Endothelial cell (in vitro differentiated cells): ENCODE data around the gene TAPBPL. TPM values are rescaled to one million over a fixed set of nuclear protein-coding genes. Genes with fewer than 3 reads are reported as not detected.
A peak's percentile ranks its signal among the peaks of the same experiment; 100 is the strongest.

Source experiments
- DNase-seq: peaks from one replicate; pipeline ENCODE4 v3.0.0; 2021; ENCODE audit warnings: low spot score
- H3K27ac Mint-ChIP-seq: one replicate; pipeline ENCODE4 v1.8.0; 2021; ENCODE audit warnings: mixed read lengths, inconsistent platforms; ENCODE audit not compliant: unreplicated experiment
- H3K27me3 Mint-ChIP-seq: one replicate; pipeline ENCODE4 v1.8.0; 2021; ENCODE audit warnings: mild to moderate bottlenecking, moderate library complexity, mixed read lengths, inconsistent platforms; ENCODE audit not compliant: unreplicated experiment
- H3K36me3 Mint-ChIP-seq: one replicate; pipeline ENCODE4 v1.8.0; 2021; ENCODE audit warnings: mild to moderate bottlenecking, low read depth, mixed read lengths, inconsistent platforms; ENCODE audit not compliant: unreplicated experiment
- H3K4me1 Mint-ChIP-seq: one replicate; pipeline ENCODE4 v1.8.0; 2021; ENCODE audit warnings: mild to moderate bottlenecking, mixed read lengths, inconsistent platforms; ENCODE audit not compliant: unreplicated experiment
- H3K4me3 Mint-ChIP-seq: one replicate; pipeline ENCODE4 v1.8.0; 2021; ENCODE audit warnings: mild to moderate bottlenecking, mixed read lengths, inconsistent platforms; ENCODE audit not compliant: unreplicated experiment
- H3K9me3 Mint-ChIP-seq: one replicate; pipeline ENCODE4 v1.8.0; 2021; ENCODE audit warnings: mixed read lengths, inconsistent platforms; ENCODE audit not compliant: unreplicated experiment
- total RNA-seq: library from RNA; stranded (reverse); fragmentation: NEBNext Ultra II Directional; extraction: Animal tissue kit (Norgen Biotek cat#: 25700); gene quantifications from one replicate; pipeline ENCODE4 v1.2.1, GENCODE V29; 2021; ENCODE audit not compliant: unreplicated experiment
- TF ChIP-seq, protein P1 (sequence below): fragments of 200-600 bp; sonication (generic); IDR thresholded peaks from one replicate; pipeline ENCODE4 v1.5.0; 2021; ENCODE audit warnings: antibody characterized with exemption; ENCODE audit not compliant: unreplicated experiment

Gene TAPBPL
- total RNA-seq, 1 donor from 2014 or later: 2.8 TPM

DNA sequence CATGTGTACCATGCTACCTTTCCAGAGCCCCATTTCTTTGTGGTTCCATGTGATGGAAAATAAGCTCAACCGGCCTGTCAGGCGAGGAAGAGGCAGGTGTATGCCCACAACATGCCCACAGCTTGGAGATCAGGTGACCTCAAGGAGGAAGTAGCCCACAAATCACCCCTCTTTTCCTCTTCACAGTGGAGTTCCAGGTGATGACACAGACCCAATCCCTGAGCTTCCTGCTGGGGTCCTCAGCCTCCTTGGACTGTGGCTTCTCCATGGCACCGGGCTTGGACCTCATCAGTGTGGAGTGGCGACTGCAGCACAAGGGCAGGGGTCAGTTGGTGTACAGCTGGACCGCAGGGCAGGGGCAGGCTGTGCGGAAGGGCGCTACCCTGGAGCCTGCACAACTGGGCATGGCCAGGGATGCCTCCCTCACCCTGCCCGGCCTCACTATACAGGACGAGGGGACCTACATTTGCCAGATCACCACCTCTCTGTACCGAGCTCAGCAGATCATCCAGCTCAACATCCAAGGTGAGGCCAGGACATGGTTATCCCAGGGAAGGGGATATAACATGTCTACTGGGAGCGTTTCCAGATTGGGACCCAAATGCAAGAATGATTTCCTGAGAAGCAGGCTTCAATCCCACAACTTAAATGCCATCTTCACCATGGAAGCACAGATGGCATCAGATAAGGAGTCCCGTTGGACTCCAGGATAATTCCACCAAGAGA is 5.5 kb downstream of the TAPBPL start:
- H3K27ac Mint-ChIP-seq: no peak overlapping the region
- peaks cover 39% of the 10 kb centered on the region for H3K4me1 Mint-ChIP-seq
- no peak for DNase-seq
- peaks cover 12% of the 10 kb centered on the region for H3K27me3 Mint-ChIP-seq
- TF ChIP-seq, protein P1, sequence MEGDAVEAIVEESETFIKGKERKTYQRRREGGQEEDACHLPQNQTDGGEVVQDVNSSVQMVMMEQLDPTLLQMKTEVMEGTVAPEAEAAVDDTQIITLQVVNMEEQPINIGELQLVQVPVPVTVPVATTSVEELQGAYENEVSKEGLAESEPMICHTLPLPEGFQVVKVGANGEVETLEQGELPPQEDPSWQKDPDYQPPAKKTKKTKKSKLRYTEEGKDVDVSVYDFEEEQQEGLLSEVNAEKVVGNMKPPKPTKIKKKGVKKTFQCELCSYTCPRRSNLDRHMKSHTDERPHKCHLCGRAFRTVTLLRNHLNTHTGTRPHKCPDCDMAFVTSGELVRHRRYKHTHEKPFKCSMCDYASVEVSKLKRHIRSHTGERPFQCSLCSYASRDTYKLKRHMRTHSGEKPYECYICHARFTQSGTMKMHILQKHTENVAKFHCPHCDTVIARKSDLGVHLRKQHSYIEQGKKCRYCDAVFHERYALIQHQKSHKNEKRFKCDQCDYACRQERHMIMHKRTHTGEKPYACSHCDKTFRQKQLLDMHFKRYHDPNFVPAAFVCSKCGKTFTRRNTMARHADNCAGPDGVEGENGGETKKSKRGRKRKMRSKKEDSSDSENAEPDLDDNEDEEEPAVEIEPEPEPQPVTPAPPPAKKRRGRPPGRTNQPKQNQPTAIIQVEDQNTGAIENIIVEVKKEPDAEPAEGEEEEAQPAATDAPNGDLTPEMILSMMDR: no peak
- peaks cover 21% of the 10 kb centered on the region for H3K36me3 Mint-ChIP-seq
- H3K9me3 Mint-ChIP-seq: no peaks in the 10 kb centered on the region
- no peak overlapping the region for H3K4me3 Mint-ChIP-seq

DNA sequence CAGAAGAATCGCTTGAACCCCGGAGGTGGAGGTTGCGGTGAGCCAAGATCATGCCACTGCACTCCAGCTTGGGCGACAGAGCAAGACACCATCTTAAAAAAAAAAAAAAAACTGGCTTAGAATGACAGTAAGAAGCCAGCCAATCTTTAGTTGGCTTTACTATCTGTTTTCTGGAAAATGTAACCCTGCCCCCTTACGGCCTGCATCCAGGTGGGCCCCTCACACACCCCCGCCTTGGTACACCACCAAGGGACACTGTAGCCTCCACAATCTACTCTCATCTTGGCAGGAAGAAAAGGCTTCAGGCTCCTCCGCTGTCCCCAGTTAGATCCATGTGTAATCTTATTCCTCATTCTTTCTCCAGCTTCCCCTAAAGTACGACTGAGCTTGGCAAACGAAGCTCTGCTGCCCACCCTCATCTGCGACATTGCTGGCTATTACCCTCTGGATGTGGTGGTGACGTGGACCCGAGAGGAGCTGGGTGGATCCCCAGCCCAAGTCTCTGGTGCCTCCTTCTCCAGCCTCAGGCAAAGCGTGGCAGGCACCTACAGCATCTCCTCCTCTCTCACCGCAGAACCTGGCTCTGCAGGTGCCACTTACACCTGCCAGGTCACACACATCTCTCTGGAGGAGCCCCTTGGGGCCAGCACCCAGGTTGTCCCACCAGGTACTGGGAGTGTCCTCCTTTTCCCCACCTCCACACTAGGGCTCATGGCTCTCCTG is 6.6 kb downstream of the TAPBPL start:
- H3K4me1 Mint-ChIP-seq: peaks cover 43% of the 10 kb centered on the region
- H3K27me3 Mint-ChIP-seq: peaks cover 12% of the 10 kb centered on the region
- H3K4me3 Mint-ChIP-seq: no peak overlapping the region
- no peaks in the 10 kb centered on the region for H3K9me3 Mint-ChIP-seq
- no peak overlapping the region for H3K27ac Mint-ChIP-seq
- peaks cover 22% of the 10 kb centered on the region for H3K36me3 Mint-ChIP-seq
- TF ChIP-seq, protein P1: no peak
- DNase-seq: no peak

DNA sequence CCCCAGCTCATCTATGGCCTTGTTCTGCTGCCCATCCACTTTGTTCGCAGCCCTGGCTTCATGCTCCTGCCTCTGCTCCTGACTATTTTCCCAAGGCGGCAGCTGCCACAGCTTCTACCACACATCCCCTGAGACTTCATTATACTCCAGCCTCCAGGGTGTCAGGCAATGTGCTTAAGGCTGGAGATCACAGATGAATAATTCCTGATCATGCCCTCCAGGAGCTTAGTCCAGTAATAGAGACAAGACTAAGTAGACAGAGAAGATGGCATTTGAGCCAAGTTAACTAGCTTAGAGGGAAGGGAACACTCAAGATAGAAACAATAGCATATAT is 7.1 kb downstream of the TAPBPL start:
- no peaks in the 10 kb centered on the region for H3K9me3 Mint-ChIP-seq
- no peak overlapping the region for H3K27ac Mint-ChIP-seq
- no peak overlapping the region for H3K4me3 Mint-ChIP-seq
- H3K4me1 Mint-ChIP-seq: peaks cover 43% of the 10 kb centered on the region
- H3K27me3 Mint-ChIP-seq: peaks cover 12% of the 10 kb centered on the region
- no peak for DNase-seq
- H3K36me3 Mint-ChIP-seq: peaks cover 22% of the 10 kb centered on the region
- TF ChIP-seq, protein P1: no peak

DNA sequence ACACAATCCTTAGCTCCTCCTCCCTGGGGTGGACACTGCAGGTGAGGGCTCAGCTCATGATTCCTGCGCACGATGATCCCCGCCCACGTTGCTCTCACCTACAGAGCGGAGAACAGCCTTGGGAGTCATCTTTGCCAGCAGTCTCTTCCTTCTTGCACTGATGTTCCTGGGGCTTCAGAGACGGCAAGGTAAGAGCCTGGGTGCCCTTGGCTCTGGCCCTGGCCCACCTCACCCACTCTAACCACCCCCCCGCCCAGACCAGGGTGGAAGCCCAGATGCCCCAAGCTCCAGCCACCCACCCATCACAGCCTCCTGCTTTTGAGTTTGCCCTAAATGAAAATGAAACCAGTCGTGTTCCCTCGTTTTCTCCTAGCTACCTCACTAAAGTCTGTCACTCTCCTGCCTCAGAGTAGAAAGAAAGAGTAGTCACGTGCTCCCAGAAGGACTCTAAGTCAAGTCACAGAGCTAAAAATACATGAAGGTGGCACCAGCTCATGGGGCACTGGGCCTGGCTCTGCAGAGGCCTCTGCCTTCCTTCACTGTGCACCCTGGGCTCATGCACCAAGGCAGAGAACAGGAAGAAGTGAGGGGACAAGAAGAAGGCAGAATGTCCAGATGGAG is 9.0 kb downstream of the TAPBPL start:
- Mint-ChIP-seq H3K4me1 (peaks cover 52% of the 10 kb centered on the region), H3K36me3 (peaks cover 31% of the 10 kb centered on the region), H3K27me3 (peaks cover 12% of the 10 kb centered on the region), H3K4me3 (no peak overlapping the region), H3K27ac (peak overlapping the region; percentile 40), H3K9me3 (no peaks in the 10 kb centered on the region)
- TF ChIP-seq, protein P1: no peak
- DNase-seq: no peak
